Loucy (cell line): Measurements from ENCODE around the gene CLNK.

Experiments used
- EZH2phosphoT487 ChIP-seq: fragments of 200-600 bp; IDR thresholded peaks from 2 replicates; pipeline ENCODE4 v1.6.1; 2018; ENCODE audit warnings: antibody characterized with exemption, mild to moderate bottlenecking, moderate library complexity, borderline replicate concordance
- TF ChIP-seq, protein P1 (sequence below): fragments of 200-600 bp; sonication (generic); conservative IDR thresholded peaks from 2 replicates; pipeline ENCODE4 v1.5.1; 2014; ENCODE audit warnings: mild to moderate bottlenecking, antibody characterized with exemption, low read length

GRCh38 chr4:10581022-10581421, 103.5 kb downstream of the CLNK start:
- TF ChIP-seq, protein P1, sequence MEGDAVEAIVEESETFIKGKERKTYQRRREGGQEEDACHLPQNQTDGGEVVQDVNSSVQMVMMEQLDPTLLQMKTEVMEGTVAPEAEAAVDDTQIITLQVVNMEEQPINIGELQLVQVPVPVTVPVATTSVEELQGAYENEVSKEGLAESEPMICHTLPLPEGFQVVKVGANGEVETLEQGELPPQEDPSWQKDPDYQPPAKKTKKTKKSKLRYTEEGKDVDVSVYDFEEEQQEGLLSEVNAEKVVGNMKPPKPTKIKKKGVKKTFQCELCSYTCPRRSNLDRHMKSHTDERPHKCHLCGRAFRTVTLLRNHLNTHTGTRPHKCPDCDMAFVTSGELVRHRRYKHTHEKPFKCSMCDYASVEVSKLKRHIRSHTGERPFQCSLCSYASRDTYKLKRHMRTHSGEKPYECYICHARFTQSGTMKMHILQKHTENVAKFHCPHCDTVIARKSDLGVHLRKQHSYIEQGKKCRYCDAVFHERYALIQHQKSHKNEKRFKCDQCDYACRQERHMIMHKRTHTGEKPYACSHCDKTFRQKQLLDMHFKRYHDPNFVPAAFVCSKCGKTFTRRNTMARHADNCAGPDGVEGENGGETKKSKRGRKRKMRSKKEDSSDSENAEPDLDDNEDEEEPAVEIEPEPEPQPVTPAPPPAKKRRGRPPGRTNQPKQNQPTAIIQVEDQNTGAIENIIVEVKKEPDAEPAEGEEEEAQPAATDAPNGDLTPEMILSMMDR: no peak
- TF ChIP-seq EZH2phosphoT487: no peak
